Stimulated activated naive CD8-positive, alpha-beta T cell treated with anti-CD3 and anti-CD28 coated beads, Interleukin-15, Interleukin-2, amounts not matched to agents 100 U/mL and 50 U/mL, for 24 hours (primary cell): ENCODE results near the gene RASL10B.

Experiments used
- ATAC-seq: fragments of 150-1000 bp; cut with Tn5 transposase; one replicate; pipeline ENCODE4 v1.10.0; 2021
- DNase-seq: peaks from one replicate; pipeline ENCODE4 v3.0.0; 2021

Gene RASL10B

DNA sequence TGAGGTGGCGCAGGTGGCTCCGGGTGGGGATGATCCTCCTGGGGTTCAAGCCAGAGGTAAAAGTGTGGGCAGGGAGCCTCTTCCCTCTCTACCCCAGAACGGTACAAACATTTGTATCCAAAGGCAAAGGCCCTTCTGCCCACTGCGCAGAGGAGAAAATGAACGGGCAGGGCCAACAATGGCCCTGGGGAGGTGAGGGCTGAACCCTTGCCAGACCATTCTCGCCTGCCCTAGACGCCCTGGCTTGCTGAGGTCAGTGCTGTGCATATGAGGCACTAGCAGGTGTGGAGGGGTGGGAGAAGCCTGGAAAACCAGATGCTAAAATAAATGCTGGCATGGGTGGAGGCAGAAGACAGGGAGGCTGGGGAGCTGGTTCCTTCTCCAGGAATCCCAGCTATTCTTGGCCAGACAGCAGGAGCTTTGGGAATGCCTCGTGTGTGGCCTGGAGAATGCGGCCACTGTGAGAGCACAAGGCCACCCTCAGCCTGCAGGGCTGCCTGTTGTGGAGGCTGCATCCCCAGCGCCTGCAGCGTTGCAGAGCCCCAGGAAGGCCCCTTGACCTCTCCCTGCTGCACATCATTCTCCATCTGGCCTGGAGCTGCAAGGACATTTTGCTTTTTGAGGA is 33.8 kb downstream of the RASL10B start:
- ATAC-seq: no peak
- no peak for DNase-seq

DNA sequence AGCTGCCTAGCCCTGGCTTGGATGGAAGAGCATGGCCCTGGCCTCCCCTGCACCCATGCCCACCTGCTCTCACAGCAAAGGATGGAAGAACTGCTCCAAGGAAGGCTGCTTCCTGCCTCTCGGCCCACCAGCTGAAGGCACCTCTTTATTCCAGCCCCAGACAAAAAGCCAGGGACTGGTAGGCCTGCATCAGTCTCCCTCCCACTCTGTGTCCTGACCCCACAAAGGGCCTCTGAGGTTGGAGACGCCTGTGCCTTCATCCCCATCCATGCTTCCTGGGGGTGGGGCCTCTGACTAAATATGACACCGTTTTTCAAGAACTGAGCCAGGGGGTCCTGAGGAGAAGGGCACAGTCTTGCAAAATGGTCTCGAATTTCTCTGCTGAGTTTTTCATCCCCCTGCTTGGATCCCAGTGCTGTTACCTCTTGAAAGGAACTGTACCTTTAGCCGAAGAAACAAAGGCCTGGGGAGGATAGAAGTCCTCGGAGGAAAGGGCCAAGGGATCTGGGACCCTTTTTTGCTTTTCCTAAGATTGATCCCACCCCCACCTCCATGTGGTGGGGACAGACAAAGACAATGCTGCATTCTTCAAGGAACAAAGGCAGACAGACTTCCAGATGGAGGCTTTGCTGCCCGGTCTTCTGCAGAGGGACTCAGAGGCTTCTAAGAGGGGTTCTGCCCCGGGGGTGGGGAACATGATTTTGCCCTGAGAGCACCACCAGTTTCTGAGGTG is 34.5 kb downstream of the RASL10B start:
- DNase-seq (no peak), ATAC-seq (no peak)

DNA sequence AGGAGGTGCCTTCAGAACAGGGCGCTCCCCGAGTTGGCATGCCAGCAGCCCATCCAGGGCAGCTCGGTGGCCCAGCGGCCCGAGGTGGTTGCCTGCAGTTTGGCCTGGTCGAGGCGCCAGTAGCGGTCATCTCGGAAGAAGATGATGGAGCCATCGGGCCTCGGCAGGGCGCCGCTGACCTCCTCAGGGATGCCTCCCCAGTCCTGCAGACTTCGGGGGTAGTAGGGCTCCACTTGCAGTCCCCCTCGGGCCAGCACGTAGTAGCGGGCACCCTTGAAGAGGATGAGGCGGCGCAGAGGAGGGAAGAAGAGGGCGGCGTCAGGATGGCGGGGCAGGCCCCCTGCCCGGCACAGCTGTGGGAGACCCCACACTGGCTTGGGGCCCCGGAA is 35.0 kb downstream of the RASL10B start:
- no peak for DNase-seq
- ATAC-seq: no peak

DNA sequence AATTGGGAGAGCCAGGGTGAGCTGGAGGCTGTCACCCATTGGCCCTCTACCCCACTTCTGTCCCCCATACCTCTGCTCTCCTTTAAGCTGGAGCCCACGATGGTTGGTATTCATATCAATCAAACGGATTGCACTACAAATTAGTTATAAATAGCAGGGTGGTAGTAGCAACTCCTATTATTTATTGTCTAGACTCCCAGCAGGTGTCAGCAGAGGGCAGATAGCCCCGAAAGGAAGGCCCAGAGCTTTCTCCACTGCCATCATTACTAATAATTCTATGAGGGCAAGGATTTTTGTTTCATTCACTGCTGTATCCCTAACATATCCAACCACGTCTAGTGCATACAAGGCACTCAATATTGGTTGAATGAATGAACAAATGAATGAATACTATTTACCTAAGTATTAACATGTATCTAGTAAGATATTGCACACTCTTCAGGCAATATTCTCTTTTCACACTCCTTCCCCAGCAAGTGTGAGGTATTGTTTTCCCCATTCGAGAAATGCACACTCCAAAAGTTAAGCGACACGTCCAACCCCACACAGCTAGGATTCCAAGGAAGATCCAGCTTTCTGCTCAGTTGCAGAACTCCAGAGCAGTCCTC is 35.6 kb downstream of the RASL10B start:
- DNase-seq: peak; percentile 27
- ATAC-seq: no peak

DNA sequence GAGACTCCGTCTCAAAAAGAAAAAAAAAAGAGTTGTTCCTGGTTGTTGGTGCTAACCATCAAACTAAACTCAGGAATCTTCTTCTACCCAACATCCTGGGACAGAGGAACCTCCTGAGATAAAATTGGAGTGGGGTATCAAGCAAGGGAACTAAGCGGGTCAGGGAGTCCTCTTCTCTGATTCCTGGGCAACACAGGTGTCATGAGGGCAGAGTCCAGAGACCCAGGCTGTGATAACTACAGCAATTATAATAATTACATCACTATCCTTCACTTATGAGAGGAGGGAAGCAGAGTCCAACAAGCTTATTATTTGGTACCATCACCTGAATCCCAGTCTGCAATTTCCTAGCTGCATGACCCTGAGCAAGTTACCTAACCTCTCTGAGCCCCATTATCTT is 37.4 kb downstream of the RASL10B start:
- ATAC-seq (no peak), DNase-seq (no peak)

DNA sequence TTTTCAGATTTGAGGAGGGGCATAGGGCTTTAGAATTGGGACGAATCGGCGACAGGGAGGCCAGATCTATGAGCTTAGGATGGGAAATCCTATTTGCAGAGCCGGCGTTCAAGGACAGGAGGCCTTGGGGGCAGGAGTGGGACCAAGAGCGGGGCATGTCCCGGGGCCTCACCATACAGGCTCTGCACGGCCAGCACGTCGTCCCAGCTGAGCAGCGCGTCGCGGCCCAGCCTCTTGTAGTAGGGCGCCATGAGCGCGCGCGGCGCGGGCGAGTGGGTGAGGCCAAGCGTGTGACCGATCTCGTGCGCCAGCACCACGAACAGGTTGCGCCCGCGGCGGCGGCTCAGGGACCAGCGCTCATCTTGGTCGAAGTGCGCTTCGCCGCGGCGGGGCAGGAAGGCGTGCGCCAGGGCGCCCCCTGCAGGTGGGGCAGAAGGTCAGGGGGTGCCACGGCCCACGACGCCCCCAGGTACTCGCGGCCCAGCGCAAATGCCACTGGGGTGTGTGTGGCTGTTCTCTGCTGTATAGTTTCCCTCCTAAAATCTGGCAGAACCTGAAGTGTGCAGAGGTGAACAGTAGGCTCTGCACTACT is 38.6 kb downstream of the RASL10B start:
- DNase-seq: no peak
- ATAC-seq: no peak

DNA sequence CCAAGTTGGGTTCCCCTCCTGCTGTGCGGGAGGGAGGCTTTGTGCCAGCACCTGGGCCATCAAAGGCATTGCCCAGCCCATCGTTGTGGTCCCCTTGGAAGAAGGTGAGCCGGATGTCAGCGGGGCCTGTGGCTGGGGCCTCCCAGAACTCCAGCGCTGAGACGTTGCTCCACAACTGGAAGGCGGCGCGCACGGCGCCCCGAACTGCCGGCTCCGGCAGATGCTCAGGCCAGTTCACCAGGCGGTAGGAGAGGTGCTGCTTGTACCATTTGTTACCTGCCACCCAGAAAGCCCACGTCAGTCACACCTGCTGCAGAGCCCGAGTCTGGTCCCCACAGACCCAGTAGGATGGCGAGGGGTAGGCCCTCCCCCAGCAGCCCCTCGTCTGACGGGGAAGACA is 41.7 kb downstream of the RASL10B start:
- no peak for DNase-seq
- ATAC-seq: no peak

DNA sequence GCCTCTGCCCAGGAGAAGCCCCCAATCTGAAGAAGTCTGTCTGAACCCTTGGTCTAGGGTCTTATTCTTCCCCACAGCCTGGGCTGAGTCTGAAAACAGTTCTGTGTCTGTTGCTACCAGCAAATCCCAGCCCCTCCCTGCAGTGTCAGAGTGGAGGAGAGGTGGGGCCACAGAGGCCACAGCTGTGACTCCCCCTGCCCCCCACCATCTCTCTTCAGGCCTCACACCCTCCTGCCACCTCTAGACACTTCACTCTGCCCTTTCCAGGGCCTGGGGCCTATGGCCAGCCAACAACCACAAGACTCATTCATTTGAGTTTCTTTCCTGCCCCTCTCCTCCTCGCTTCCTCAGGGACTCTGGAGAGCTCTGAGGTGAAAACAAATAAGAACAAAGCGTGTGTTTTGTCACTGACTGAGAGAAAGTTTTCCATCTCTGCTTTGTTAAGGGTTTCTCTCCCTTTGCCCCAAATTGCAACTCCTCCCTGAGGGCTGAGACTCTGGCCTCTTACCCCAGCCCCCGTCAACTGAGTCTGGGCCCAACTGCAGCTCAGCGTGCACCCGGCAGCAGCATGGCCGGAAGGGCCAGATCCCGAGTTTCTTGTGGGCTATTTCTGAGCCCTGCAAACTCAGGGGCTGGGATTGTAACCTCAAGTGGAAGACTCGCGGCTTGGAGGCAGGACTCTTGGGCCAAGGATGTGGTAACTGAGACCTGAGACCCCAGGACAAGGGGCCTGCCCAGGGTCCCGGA is 42.4 kb downstream of the RASL10B start:
- DNase-seq (no peak), ATAC-seq (no peak)

DNA sequence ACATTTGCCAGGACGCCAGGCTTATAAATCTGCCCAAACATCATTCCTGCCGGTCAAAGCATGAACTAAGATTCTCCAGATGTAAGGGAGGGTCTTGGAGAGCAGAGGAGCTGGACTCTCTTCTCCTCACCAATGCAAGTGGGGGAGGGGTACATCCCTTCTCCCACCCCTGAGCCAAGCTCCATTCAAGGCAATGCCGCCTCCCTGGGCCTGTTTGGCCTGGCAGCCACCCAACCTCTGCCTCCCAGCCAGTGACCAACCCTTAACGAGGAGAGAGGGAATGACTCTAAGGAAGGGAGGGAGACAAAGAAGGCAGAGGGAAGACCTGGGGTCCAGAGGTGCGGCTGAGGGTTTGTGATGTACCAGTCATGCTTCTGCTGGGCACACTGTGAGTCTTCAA is 43.1 kb downstream of the RASL10B start:
- ATAC-seq: no peak
- DNase-seq: no peak

DNA sequence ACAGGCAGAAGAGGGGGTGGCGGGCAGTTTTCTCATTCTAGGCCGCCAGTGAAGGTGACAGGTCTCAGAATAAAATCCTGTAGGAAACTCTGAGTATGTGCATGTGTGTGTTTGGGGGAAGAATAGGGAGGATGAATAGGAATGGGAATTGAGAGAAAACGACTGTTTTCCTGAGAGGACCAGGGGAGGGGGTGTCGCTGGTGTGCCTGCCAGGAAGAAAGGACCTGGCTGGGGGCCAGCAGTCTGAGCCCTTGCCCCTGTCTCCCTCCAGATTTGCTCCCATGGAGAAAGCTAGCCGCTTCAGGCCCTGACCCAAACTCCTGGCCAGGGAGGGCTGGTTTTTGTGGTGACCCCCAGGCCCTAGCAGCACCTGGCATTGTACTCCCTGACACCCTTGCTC is 43.6 kb downstream of the RASL10B start:
- DNase-seq (no peak), ATAC-seq (no peak)

DNA sequence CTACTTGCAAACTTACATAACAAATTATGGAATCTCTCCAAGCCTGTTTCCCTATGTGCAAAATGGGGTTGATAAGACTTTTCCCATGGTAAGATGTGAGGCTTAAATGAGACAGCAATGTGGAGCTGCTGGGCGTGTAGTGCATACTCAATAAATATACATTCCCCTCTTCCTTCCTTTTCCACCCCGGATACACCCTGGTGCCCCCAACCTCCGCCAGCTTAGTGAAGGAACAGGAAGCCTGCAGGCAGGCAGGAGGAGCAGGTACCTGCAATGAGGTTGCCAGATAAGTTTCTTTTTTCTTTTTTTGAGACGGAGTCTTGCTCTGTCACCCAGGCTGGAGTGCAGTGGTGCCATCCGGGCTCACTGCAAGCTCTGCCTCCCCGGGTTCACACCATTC is 44.1 kb downstream of the RASL10B start:
- DNase-seq (no peak), ATAC-seq (no peak)

DNA sequence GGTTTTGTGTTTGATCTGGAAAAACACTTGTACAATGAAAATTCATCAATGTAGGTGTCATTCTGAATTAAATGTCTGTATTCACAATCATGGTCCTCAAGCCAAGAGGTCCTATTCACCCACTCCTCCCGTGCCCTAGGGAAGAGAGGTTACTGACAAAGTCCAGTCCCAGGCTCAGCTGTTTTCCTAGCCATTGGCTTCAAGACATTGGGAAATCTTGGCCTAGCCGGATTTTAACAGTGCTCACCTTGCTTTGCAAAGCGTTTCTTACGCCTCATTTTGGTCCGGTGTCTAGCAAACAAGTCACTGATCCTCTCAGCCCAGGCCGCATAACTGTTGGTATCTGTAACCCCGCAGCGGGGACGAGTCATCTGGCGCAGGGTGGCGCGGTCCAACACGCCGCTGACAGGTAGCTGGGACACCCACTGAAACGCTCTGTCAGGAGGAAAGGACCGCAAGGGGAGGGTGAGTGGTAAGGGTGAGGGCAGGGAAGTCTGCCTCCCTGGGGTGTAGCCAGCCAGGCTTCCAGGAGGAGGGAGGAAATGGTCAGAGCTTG is 47.3 kb downstream of the RASL10B start:
- DNase-seq (no peak), ATAC-seq (peak; percentile 9)

DNA sequence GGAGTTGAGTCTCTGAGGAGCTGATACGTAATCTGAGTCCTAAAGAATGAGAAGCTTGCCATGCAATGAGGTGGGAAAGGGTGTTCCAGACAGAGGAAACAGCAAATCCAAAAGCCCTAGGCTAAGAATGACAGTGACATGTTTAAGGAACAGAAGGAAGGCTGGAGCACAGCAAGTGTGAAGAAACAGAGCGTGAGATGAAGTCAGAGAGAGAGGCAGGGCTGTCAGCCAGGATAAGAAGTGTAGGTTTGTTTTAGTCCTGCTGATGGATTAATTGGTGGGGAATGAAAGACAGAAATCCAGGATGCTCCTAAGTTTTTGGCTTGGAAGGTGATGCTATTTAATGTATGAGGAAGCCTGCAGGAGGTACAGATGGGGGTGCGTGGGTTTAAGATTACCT is 49.5 kb downstream of the RASL10B start:
- no peak for ATAC-seq
- no peak for DNase-seq

DNA sequence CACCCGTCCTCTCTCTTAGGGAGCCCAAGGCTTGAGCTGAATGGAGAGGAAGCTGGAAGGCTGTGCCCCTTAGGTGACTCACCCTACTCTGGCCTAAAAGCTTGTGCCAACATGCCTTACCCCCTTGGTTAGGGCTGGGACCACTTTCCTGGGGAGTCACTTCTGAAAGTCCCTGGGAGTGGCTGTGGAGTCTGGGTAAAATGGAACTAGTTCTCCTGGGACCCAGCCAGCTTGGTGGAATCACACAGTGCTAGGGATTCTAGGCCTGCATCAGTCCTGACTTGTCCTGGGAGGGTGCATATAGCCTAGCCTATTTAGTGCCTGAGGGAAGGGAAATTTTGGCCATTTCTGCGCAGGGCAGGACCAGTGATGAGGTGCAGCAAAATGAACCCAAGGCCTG is 53.5 kb downstream of the RASL10B start:
- no peak for ATAC-seq
- no peak for DNase-seq

DNA sequence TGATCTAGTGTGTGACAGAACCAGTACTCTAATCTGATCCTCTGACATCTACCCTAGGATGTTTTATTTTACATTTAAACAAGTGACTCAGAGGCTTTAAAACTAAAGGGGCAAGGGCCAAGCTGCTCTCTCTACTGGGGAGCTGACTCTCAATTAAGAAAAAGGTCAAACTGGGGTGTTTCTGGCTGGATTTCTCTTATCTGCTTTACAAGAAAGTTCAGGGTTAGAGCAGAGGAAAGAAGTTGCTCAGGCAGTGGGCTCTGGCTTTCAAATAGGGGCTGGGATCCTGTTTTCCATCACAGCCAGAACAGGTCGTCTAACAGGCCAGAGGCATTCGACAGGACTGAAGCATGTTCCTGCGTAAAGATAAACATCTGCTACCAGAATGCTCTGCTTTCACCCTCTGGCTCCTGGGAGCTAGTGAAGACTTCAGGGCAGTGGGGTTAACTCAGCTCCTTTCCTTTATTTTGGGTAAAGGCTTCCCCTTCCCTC is 55.5 kb downstream of the RASL10B start:
- ATAC-seq (no peak), DNase-seq (no peak)

DNA sequence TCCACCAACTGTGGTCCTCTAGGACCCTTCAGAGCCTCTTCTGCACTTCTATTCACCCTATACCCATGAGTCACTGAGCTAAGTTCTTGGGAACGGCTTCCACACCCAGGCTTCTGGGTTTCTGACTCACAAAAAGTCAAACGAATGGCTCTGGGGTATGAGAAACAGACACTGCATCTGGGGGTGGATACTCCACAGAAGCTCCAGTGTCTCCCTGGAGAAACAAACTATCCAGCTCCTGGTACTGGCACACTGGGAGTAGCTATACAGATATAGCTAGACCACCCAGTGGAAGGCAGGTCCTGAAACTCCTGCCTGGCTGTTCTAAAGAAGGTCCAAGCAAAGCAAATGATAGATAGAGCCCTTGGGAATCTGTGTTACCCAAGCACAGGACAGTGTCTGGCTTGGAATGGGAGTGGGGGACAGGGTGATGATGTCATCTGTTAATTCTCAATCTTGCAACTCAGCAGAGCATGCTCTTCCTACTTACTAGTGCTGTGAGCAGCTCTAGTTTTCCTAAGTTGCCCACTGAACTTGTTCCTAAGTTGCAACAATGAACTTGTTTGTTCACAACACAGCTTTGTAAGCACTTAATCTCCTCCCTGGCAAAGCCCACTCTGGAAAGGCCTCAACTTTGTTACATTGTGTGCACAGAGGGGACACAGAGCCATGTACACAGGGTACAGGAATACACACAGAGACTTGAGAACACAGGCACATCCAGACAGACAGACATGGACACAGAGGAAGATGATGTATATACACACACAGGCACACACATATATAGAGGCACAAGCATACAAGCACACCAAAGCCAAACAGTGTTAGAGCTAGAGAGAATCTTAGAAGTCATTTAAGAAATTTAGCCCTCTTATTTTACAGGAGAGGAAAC is 57.3 kb downstream of the RASL10B start:
- DNase-seq (no peak), ATAC-seq (peak; percentile 75)

DNA sequence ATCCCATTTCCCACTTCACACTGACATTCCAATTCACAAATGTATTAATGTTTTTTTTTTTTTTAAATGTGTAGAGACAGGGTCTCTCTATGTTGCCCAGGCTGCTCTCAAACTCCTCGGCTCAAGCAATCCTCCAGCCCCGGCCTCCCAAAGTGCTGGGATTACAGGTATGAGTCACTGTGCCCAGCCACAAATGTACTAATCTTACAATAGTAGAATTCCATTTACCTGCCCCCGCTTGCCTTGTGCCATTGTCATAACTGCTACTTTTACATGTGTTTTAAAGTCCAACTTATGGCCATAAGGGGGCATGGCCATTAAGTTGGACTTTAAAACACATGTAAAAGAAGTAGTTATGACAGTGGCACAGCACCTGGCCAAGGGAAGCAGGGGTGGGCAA is 59.4 kb downstream of the RASL10B start:
- ATAC-seq (no peak), DNase-seq (no peak)

DNA sequence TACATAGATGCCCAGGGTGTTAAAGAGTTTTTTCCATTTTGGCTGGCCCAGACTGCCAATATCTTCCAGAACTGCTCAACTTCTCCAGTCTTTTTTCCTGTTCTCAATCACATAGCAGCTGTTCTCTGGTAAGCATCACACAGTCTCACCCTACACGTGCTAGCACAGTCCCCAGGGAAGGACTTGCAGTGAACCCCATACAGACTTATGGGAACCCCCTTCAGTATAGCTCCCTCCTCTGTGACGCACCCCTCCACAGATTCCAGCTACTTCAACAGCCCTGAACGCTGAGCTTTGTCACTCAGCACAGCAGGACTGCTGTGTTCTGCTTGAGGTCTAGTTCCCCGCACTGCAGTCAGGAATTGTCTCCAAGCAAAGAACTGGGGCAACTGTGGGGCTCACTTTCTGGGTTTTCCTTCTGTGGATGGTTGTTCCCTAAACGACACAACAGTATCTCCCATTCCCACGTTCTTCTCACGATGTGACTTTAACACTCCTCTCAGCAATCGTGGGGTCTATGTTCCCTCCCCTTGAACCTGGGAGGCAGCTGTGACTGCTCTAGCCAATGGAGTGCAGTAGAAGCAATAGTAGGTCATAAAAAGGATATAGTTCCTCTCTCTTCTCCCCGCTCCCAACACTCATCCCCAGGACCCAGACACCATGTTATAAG is 60.4 kb downstream of the RASL10B start:
- ATAC-seq (no peak), DNase-seq (no peak)
